ENCODE data around the gene PITPNM3. TPM values are rescaled to one million over a fixed set of nuclear protein-coding genes. Genes with fewer than 3 reads are reported as not detected.

Gene PITPNM3
- total RNA-seq, 1 donor from 2014 or later, result 0.72 TPM

DNA sequence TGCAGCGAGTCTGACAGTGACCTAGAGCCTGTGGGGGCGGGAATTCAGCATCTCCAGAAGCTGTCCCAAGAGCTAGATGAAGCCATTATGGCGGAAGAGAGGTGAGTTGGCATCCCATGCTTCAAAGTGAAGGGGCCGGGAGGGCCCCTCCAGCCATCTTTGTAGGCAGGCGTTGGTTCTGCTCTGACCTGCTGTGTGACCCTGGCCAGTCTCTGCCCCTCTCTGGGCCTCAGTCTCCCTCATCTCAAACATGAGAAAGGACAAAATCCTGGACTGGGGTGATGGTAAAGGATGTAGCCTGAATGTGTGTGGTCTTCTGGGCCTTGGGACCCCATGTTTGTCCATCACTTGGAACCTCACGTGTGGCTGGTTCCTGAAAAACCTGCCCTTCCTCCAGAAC is 107.0 kb downstream of the PITPNM3 start:
- no peak overlapping the region for H3K4me3 Mint-ChIP-seq (ENCODE audit: unreplicated experiment)
- no peak overlapping the region for H3K27ac Mint-ChIP-seq (ENCODE audit: unreplicated experiment)
- no peaks in the 10 kb centered on the region for H3K9me3 Mint-ChIP-seq (ENCODE audit: unreplicated experiment)
- no peaks in the 10 kb centered on the region for H3K36me3 Mint-ChIP-seq (ENCODE audit: low read depth, unreplicated experiment)
- TF ChIP-seq CTCF (IDR thresholded peaks at IDR 0.05; ENCODE audit: unreplicated experiment), result no peak
- H3K27me3 Mint-ChIP-seq (ENCODE audit: unreplicated experiment), result peaks cover 4% of the 10 kb centered on the region
- DNase-seq (ENCODE audit: low spot score), result no peak
- H3K4me1 Mint-ChIP-seq (ENCODE audit: unreplicated experiment), result peaks cover 43% of the 10 kb centered on the region

DNA sequence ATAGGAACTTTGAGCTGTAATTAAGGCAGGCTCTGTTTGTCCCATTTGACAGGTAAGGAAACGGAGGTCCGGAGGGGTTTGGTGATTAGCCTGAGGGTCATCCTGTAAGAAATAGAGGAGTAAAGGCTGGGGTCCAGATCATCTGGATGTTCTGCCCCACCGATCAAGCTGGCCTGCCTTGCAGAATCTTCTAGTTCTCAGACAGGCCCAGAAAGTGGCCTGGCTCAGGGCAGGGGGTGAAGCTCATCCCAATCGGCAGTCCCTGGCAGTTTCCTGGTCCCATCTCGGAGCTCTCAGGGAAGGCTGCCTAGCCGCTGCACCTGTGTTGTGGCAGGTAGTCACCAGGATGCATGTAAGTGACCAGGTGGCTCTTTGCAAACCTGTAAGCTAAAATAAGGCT is 107.9 kb downstream of the PITPNM3 start:
- H3K36me3 Mint-ChIP-seq (ENCODE audit: low read depth, unreplicated experiment), result no peaks in the 10 kb centered on the region
- no peak for TF ChIP-seq CTCF (IDR thresholded peaks at IDR 0.05; ENCODE audit: unreplicated experiment)
- no peak overlapping the region for H3K27ac Mint-ChIP-seq (ENCODE audit: unreplicated experiment)
- no peaks in the 10 kb centered on the region for H3K9me3 Mint-ChIP-seq (ENCODE audit: unreplicated experiment)
- peaks cover 4% of the 10 kb centered on the region for H3K27me3 Mint-ChIP-seq (ENCODE audit: unreplicated experiment)
- peaks cover 41% of the 10 kb centered on the region for H3K4me1 Mint-ChIP-seq (ENCODE audit: unreplicated experiment)
- no peak overlapping the region for H3K4me3 Mint-ChIP-seq (ENCODE audit: unreplicated experiment)
- no peak for DNase-seq (ENCODE audit: low spot score)

DNA sequence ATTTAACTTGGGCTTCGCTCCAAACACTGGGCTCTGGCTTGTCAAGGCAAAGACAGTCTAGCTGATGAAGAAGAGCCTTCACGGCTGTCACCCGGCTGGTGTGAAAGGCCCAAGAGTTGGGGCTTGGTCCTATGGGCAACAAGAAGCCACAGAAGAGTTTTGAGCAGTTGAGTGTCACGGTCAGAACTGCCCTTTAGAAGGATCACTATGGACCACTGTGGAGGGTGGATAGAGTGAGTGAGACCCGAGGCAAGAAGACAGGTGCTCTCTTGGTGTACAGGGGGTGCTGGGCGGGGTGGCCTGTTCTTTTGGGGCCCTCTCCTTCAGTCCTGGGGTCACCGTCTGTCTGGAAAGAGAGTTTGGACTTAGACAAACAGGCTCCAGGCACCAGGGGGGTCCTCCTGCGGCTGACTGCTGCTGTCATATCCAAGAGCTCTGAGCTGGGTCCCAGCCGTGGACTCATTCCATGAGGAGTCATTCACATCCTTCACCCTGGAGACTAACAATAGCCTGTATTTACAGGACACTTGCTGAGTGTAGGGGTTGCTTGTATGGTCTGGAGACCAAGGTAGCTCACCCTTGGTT is 109.7 kb downstream of the PITPNM3 start:
- Mint-ChIP-seq H3K9me3 (ENCODE audit: unreplicated experiment) (no peaks in the 10 kb centered on the region), H3K4me3 (ENCODE audit: unreplicated experiment) (no peak overlapping the region)

DNA sequence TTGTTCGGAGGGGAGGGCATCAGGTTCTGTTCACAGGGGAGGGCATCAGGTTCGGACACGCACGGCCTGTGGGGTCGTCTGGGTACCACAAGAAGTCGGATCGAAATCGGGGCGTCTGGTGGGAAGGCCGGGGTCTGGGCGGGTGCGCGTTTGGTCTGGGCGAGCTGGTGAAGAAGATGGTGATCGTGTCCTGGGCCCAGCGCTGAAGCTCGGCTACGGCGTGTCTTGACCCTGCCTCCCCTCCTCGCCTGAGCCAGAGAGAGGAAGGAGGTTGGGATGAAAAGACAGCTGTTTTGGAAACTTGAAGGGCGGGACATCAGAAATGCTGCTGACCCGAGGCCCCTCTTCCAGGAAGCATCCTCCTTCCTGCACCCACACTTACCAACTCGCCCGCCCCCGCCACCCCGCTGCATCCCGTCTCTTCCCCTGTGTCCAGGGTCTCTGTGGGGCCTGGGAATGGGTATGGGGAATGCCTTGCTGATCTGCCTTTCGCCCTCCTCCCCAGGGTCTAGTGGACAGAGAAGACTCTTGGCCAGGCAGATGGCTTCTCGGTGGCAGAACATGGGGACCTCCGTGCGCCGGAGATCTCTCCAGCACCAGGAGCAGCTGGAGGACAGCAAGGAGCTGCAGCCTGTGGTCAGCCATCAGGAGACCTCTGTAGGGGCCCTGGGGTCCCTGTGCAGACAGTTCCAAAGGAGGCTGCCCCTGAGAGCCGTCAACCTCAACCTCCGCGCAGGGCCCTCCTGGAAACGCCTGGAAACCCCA is 111.6 kb downstream of the PITPNM3 start:
- Mint-ChIP-seq H3K36me3 (ENCODE audit: low read depth, unreplicated experiment) (peaks cover 3% of the 10 kb centered on the region), H3K4me1 (ENCODE audit: unreplicated experiment) (peaks cover 16% of the 10 kb centered on the region), H3K4me3 (ENCODE audit: unreplicated experiment) (peak overlapping the region; percentile 93), H3K9me3 (ENCODE audit: unreplicated experiment) (no peaks in the 10 kb centered on the region), H3K27me3 (ENCODE audit: unreplicated experiment) (peaks cover 4% of the 10 kb centered on the region), H3K27ac (ENCODE audit: unreplicated experiment) (peak overlapping the region; percentile 61)
- no peak for DNase-seq (ENCODE audit: low spot score)
- no peak for TF ChIP-seq CTCF (IDR thresholded peaks at IDR 0.05; ENCODE audit: unreplicated experiment)

More for the DNA sequence above, 109.7 kb downstream of the PITPNM3 start:
- TF ChIP-seq CTCF (IDR thresholded peaks at IDR 0.05; ENCODE audit: unreplicated experiment), result no peak
- no peak for DNase-seq (ENCODE audit: low spot score)
- Mint-ChIP-seq H3K36me3 (ENCODE audit: low read depth, unreplicated experiment) (peaks cover 3% of the 10 kb centered on the region), H3K27me3 (ENCODE audit: unreplicated experiment) (peaks cover 4% of the 10 kb centered on the region), H3K4me1 (ENCODE audit: unreplicated experiment) (peaks cover 28% of the 10 kb centered on the region), H3K27ac (ENCODE audit: unreplicated experiment) (no peak overlapping the region)

Data from endothelial cell (in vitro differentiated cells).